Adrenal gland (tissue), 5 donors: ENCODE data around the gene CDC6.

ENCODE experiments used
- POLR2A ChIP-seq, 2 donors: fragments of 450-650 bp; IDR thresholded peaks; one replicate each; pipeline ENCODE4 v1.6.1; 2017; ENCODE audit warnings: antibody characterized with exemption in 2 of 2, mild to moderate bottlenecking in 2 of 2, moderate library complexity in 1 of 2
- TF ChIP-seq, protein P1 (sequence below), 6 experiments: fragments of 450-650 bp in 4 of 6; fragments of 200-600 bp in 2 of 6; sonication (generic) in 1 of 6; IDR thresholded peaks; 1 replicate in 5 of 6; 2 replicates in 1 of 6; pipeline versions ENCODE4 v1.5.1 to v1.8.0; 2016 to 2021; ENCODE audit warnings: antibody characterized with exemption in 6 of 6, mild to moderate bottlenecking in 2 of 6, moderate library complexity in 1 of 6
- donor health status: DM: no; HTN: no; CAD: no.

- no peak for TF ChIP-seq POLR2A (IDR thresholded peaks at IDR 0.05)
- TF ChIP-seq, protein P1, sequence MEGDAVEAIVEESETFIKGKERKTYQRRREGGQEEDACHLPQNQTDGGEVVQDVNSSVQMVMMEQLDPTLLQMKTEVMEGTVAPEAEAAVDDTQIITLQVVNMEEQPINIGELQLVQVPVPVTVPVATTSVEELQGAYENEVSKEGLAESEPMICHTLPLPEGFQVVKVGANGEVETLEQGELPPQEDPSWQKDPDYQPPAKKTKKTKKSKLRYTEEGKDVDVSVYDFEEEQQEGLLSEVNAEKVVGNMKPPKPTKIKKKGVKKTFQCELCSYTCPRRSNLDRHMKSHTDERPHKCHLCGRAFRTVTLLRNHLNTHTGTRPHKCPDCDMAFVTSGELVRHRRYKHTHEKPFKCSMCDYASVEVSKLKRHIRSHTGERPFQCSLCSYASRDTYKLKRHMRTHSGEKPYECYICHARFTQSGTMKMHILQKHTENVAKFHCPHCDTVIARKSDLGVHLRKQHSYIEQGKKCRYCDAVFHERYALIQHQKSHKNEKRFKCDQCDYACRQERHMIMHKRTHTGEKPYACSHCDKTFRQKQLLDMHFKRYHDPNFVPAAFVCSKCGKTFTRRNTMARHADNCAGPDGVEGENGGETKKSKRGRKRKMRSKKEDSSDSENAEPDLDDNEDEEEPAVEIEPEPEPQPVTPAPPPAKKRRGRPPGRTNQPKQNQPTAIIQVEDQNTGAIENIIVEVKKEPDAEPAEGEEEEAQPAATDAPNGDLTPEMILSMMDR (IDR thresholded peaks at IDR 0.05): peak in 1 of 6 experiments; percentile 14
Observed at GRCh38 chr17:40311575-40311974, 23.9 kb downstream of the CDC6 start.
